K562 (cell line): Measurements from ENCODE around the gene PFKFB2. TPM values are rescaled to one million over a fixed set of nuclear protein-coding genes. Genes with fewer than 3 reads are reported as not detected.

Experiments used
- ATAC-seq: fragments of 200-7000 bp; cut with Tn5 transposase; 3 replicates; pipeline ENCODE4 v1.9.1; 2020; ENCODE audit warnings: moderate library complexity
- BruUV-seq: library from RNA; stranded (reverse); fragments of 400-500 nt; replicated peaks from 2 replicates; lab custom pipeline; 2021; lab: Mats Ljungman, UMichigan
- CTCF ChIA-PET: fragments of 300-600 bp; formaldehyde crosslinking; extraction: SDS; loops from one replicate; lab custom pipeline; 2021; ENCODE audit warnings: low intra/inter-chr PET ratio; lab: Yijun Ruan, JAX
- POLR2A ChIA-PET: fragments of 300-600, 350-650 bp; sonication (Branson Sonifier 250); formaldehyde crosslinking; extraction: SDS; loops from one replicate; lab custom pipeline; 2021; ENCODE audit warnings: antibody characterized with exemption, inconsistent platforms; lab: Yijun Ruan, JAX
- DNase-seq, 4 experiments: peaks; one replicate each; pipeline versions ENCODE4 v3.0.0 to v3.0.0-alpha.2; 2011 to 2018; ENCODE audit warnings: low spot score in 3 of 4, mixed read lengths in 3 of 4; ENCODE audit errors: extremely low read depth in 1 of 4
- FAIRE-seq: peaks from 2 replicates; lab custom pipeline; 2011; peaks lifted over from hg19 to GRCh38; lab: Jason Lieb, UNC
- H2AFZ ChIP-seq: 2 replicates; pipeline ENCODE4 v1.6.0; 2011; ENCODE audit warnings: low read depth, low read length, control low read depth, inconsistent platforms
- H3K27ac ChIP-seq: fragments of 200-600 bp; 3 replicates; pipeline ENCODE4 v1.8.0; 2011; ENCODE audit warnings: low read depth, mild to moderate bottlenecking, control low read depth, inconsistent platforms, low read length, moderate library complexity, mixed read lengths; ENCODE audit errors: extremely low read depth
- H3K27me3 ChIP-seq, 2 experiments: fragments of 300-600 bp in 1 of 2; 2 replicates in 1 of 2; 3 replicates in 1 of 2; pipeline versions ENCODE4 v1.6.0 to v1.8.0; 2011; ENCODE audit warnings: inconsistent platforms in 2 of 2, low read length in 2 of 2, mild to moderate bottlenecking in 1 of 2, mixed read lengths in 1 of 2, moderate library complexity in 1 of 2; ENCODE audit not compliant: control insufficient read depth in 2 of 2, insufficient read depth in 2 of 2
- H3K36me3 ChIP-seq: fragments of 300-600 bp; 3 replicates; pipeline ENCODE4 v1.8.0; 2011; ENCODE audit warnings: mild to moderate bottlenecking, low read length, inconsistent platforms; ENCODE audit not compliant: control insufficient read depth, insufficient read depth
- H3K4me1 ChIP-seq, 2 experiments: fragments of 200-600 bp in 1 of 2; replicated peaks in 1 of 2; 2 replicates in 1 of 2; 3 replicates in 1 of 2; pipeline versions ENCODE4 v1.5.1 to v1.8.0; 2011; ENCODE audit warnings: inconsistent platforms in 2 of 2, low read length in 2 of 2, mild to moderate bottlenecking in 1 of 2, mixed read lengths in 1 of 2, moderate library complexity in 1 of 2; ENCODE audit not compliant: control insufficient read depth in 2 of 2, insufficient read depth in 2 of 2
- H3K4me2 ChIP-seq: 2 replicates; pipeline ENCODE4 v1.6.1; 2011; ENCODE audit warnings: low read length, control low read depth, inconsistent platforms, mixed read lengths; ENCODE audit not compliant: insufficient read depth
- H3K4me3 ChIP-seq: fragments of 200-600 bp; sonication (generic), shearing (Covaris generic); 2 replicates; pipeline ENCODE4 v1.5.1; 2016; ENCODE audit warnings: control low read depth, inconsistent platforms
- H3K79me2 ChIP-seq: fragments of 200-600 bp; 3 replicates; pipeline ENCODE4 v1.8.0; 2011; ENCODE audit warnings: low read length, inconsistent platforms; ENCODE audit not compliant: control insufficient read depth, insufficient read depth
- H3K9ac ChIP-seq, 2 experiments: 2 replicates each; pipeline versions ENCODE4 v1.6.0 to v1.6.1; 2011; ENCODE audit warnings: low read depth in 2 of 2, low read length in 2 of 2, control low read depth in 1 of 2, inconsistent platforms in 1 of 2, mild to moderate bottlenecking in 1 of 2, mixed read lengths in 1 of 2; ENCODE audit not compliant: insufficient read depth in 1 of 2
- H3K9me1 ChIP-seq: one replicate; pipeline ENCODE4 v1.6.0; 2011; ENCODE audit warnings: inconsistent platforms, mild to moderate bottlenecking, low read length, moderate library complexity; ENCODE audit not compliant: control insufficient read depth, insufficient read depth
- H3K9me3 ChIP-seq: replicated peaks from 2 replicates; pipeline ENCODE4 v1.5.1; 2011; ENCODE audit warnings: low read depth, low read length, inconsistent platforms; ENCODE audit not compliant: control insufficient read depth, insufficient read depth
- H4K20me1 ChIP-seq: replicated peaks from 2 replicates; pipeline ENCODE4 v1.6.1; 2011; ENCODE audit warnings: low read length, inconsistent platforms, mixed read lengths; ENCODE audit not compliant: control insufficient read depth, insufficient read depth
- ARID1B ChIP-seq: fragments of 450-650 bp; IDR thresholded peaks from 2 replicates; pipeline ENCODE4 v1.6.1; 2016; ENCODE audit warnings: antibody characterized with exemption, mild to moderate bottlenecking, inconsistent platforms
- CBFA2T3 ChIP-seq: fragments of 450-650 bp; IDR thresholded peaks from 2 replicates; pipeline ENCODE4 v1.6.1; 2017
- EHMT2 ChIP-seq: fragments of 450-650 bp; IDR thresholded peaks from 2 replicates; pipeline ENCODE4 v1.6.1; 2018; ENCODE audit warnings: antibody characterized with exemption
- MTA2 ChIP-seq: fragments of 450-650 bp; IDR thresholded peaks from 2 replicates; pipeline ENCODE4 v1.6.1; 2016; ENCODE audit warnings: low read depth
- NCOR1 ChIP-seq: fragments of 450-650 bp; IDR thresholded peaks from 2 replicates; pipeline ENCODE4 v1.6.1; 2016; ENCODE audit warnings: mild to moderate bottlenecking, moderate library complexity
- TAF15 ChIP-seq: fragments of 200-400 bp; formaldehyde crosslinking; IDR thresholded peaks from 2 replicates; pipeline ENCODE4 v1.6.1; 2017; ENCODE audit warnings: mild to moderate bottlenecking, low read depth, low read length, moderate library complexity
- TAL1 ChIP-seq: fragments of 450-650 bp; IDR thresholded peaks from 2 replicates; pipeline ENCODE4 v1.6.1; 2016; ENCODE audit warnings: mild to moderate bottlenecking
- TCF3 ChIP-seq: sonication (generic); formaldehyde crosslinking; IDR thresholded peaks from 2 replicates; pipeline ENCODE4 v1.4.0; 2020; ENCODE audit warnings: mild to moderate bottlenecking, missing genetic modification reagents
- WGBS: fragments of 100-300 bp; shearing (Covaris generic); methylation state at CpG from one replicate; pipeline ENCODE4 v1.1.6; 2016; ENCODE audit warnings: low coverage, mixed read lengths; ENCODE audit not compliant: insufficient coverage; ENCODE audit errors: missing lambda C conversion rate; 5-methylcytosine and 5-hydroxymethylcytosine counted together
- in situ Hi-C: fragments of 300-500 bp; cut with MboI; formaldehyde crosslinking; loops from 4 replicates; pipeline ENCODE4 v1.15.0; 2018; ENCODE audit warnings: inconsistent platforms, mixed read lengths
- intact Hi-C: fragments of 100-400 bp; cut with micrococcal nuclease; formaldehyde crosslinking; loops from 2 replicates; pipeline ENCODE4 v1.14.2; 2022
- polyA plus RNA-seq, 8 experiments: library from polyadenylated mRNA; depleted of rRNA in 4 of 8; stranded (reverse) in 5 of 8; unstranded in 3 of 8; fragments of >200 nt; fragmentation: Nextera tagmentation in 2 of 8; fragmentation: Illumina TruSeq in 1 of 8; extraction: Ambion mirVana in 2 of 8; extraction: Trizol in 1 of 8; gene quantifications; 2 replicates each; pipeline versions ENCODE4 v1.2.1 to v1.2.3, GENCODE V29; 2011 to 2014; ENCODE audit warnings: inconsistent platforms in 1 of 8, missing spikeins in 1 of 8
- total RNA-seq, 7 experiments: library from RNA; depleted of rRNA in 6 of 7; stranded (reverse); fragments of >200 nt in 6 of 7; fragmentation: Illumina TruSeq in 2 of 7; extraction: Trizol in 2 of 7; gene quantifications; 2 replicates each; pipeline versions ENCODE4 v1.2.1 to v1.2.3, GENCODE V29; 2011 to 2021; ENCODE audit warnings: low replicate concordance in 1 of 7
- TF ChIP-seq, protein P1 (sequence below): fragments of 450-650 bp; IDR thresholded peaks from 2 replicates; pipeline ENCODE4 v1.6.1; 2016
- TF ChIP-seq, protein P2 (sequence below): fragments of 200-600 bp; sonication (generic); IDR thresholded peaks from one replicate; pipeline ENCODE4 v1.6.1; 2012; ENCODE audit warnings: mild to moderate bottlenecking, low read depth, low read length, inconsistent platforms

Gene PFKFB2
- total and polyA plus RNA-seq, 9 of the 15 experiments (the other 6 are each of a cell fraction or from before 2014, with no cell fraction given), result 6.9 to 26.0 (median 16.4) TPM

DNA sequence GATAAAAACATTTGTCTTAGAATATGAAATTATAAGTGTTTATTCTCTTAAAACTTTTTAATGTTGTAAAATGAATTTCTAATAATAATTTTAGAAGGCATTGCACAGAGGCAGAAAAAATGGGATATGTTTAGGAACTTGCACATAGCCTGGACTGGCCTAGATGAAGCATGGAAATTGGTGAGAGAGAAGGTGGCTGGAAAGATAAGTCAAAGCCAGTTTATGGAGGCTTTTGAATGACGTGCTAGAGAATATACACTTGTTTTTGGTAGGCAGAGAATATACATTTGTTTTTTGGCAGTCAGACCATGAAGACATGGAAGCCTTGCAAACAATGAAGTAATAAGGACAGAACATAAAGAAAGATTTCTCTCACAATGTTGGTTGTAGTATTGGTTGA is 48.6 kb downstream of the PFKFB2 start:
- TF ChIP-seq TCF3 (peak; percentile 60), NCOR1 (peak; percentile 9; the same call in 1 of the 2 replicates), ARID1B (peak; percentile 44; the same call in 1 of the 2 replicates), TAF15 (no peak), TAL1 (peak; percentile 30; the same call in 1 of the 2 replicates), EHMT2 (0 out of 2 replicates have a peak, but pooled peaks have one; percentile 57), MTA2 (0 out of 2 replicates have a peak, but pooled peaks have one; percentile 19), CBFA2T3 (0 out of 2 replicates have a peak, but pooled peaks have one; percentile 26)
- TF ChIP-seq, protein P1, sequence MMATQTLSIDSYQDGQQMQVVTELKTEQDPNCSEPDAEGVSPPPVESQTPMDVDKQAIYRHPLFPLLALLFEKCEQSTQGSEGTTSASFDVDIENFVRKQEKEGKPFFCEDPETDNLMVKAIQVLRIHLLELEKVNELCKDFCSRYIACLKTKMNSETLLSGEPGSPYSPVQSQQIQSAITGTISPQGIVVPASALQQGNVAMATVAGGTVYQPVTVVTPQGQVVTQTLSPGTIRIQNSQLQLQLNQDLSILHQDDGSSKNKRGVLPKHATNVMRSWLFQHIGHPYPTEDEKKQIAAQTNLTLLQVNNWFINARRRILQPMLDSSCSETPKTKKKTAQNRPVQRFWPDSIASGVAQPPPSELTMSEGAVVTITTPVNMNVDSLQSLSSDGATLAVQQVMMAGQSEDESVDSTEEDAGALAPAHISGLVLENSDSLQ, result peak; percentile 34
- TF ChIP-seq, protein P2, sequence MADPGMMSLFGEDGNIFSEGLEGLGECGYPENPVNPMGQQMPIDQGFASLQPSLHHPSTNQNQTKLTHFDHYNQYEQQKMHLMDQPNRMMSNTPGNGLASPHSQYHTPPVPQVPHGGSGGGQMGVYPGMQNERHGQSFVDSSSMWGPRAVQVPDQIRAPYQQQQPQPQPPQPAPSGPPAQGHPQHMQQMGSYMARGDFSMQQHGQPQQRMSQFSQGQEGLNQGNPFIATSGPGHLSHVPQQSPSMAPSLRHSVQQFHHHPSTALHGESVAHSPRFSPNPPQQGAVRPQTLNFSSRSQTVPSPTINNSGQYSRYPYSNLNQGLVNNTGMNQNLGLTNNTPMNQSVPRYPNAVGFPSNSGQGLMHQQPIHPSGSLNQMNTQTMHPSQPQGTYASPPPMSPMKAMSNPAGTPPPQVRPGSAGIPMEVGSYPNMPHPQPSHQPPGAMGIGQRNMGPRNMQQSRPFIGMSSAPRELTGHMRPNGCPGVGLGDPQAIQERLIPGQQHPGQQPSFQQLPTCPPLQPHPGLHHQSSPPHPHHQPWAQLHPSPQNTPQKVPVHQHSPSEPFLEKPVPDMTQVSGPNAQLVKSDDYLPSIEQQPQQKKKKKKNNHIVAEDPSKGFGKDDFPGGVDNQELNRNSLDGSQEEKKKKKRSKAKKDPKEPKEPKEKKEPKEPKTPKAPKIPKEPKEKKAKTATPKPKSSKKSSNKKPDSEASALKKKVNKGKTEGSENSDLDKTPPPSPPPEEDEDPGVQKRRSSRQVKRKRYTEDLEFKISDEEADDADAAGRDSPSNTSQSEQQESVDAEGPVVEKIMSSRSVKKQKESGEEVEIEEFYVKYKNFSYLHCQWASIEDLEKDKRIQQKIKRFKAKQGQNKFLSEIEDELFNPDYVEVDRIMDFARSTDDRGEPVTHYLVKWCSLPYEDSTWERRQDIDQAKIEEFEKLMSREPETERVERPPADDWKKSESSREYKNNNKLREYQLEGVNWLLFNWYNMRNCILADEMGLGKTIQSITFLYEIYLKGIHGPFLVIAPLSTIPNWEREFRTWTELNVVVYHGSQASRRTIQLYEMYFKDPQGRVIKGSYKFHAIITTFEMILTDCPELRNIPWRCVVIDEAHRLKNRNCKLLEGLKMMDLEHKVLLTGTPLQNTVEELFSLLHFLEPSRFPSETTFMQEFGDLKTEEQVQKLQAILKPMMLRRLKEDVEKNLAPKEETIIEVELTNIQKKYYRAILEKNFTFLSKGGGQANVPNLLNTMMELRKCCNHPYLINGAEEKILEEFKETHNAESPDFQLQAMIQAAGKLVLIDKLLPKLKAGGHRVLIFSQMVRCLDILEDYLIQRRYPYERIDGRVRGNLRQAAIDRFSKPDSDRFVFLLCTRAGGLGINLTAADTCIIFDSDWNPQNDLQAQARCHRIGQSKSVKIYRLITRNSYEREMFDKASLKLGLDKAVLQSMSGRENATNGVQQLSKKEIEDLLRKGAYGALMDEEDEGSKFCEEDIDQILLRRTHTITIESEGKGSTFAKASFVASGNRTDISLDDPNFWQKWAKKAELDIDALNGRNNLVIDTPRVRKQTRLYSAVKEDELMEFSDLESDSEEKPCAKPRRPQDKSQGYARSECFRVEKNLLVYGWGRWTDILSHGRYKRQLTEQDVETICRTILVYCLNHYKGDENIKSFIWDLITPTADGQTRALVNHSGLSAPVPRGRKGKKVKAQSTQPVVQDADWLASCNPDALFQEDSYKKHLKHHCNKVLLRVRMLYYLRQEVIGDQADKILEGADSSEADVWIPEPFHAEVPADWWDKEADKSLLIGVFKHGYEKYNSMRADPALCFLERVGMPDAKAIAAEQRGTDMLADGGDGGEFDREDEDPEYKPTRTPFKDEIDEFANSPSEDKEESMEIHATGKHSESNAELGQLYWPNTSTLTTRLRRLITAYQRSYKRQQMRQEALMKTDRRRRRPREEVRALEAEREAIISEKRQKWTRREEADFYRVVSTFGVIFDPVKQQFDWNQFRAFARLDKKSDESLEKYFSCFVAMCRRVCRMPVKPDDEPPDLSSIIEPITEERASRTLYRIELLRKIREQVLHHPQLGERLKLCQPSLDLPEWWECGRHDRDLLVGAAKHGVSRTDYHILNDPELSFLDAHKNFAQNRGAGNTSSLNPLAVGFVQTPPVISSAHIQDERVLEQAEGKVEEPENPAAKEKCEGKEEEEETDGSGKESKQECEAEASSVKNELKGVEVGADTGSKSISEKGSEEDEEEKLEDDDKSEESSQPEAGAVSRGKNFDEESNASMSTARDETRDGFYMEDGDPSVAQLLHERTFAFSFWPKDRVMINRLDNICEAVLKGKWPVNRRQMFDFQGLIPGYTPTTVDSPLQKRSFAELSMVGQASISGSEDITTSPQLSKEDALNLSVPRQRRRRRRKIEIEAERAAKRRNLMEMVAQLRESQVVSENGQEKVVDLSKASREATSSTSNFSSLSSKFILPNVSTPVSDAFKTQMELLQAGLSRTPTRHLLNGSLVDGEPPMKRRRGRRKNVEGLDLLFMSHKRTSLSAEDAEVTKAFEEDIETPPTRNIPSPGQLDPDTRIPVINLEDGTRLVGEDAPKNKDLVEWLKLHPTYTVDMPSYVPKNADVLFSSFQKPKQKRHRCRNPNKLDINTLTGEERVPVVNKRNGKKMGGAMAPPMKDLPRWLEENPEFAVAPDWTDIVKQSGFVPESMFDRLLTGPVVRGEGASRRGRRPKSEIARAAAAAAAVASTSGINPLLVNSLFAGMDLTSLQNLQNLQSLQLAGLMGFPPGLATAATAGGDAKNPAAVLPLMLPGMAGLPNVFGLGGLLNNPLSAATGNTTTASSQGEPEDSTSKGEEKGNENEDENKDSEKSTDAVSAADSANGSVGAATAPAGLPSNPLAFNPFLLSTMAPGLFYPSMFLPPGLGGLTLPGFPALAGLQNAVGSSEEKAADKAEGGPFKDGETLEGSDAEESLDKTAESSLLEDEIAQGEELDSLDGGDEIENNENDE, result no peak
- H3K9me1 ChIP-seq, result no peaks in the 10 kb centered on the region
- no peaks in the 10 kb centered on the region for H4K20me1 ChIP-seq
- H3K27ac ChIP-seq, result no peak overlapping the region
- CTCF ChIA-PET, result no interaction called here
- H3K4me2 ChIP-seq, result no peak overlapping the region; the same call in 1 of the 2 replicates
- no peaks in the 10 kb centered on the region for H3K9me3 ChIP-seq
- H3K4me3 ChIP-seq, result no peak overlapping the region
- POLR2A ChIA-PET, result no interaction called here
- H2AFZ ChIP-seq, result peak overlapping the region; percentile 53
- in situ Hi-C loops (no loop called here), intact Hi-C loops (no loop called here)
- H3K9ac ChIP-seq, result no peak overlapping the region
- no peaks in the 10 kb centered on the region for H3K79me2 ChIP-seq
- DNase-seq, result peak in 1 of 4 experiments; percentile 36
- no peaks in the 10 kb centered on the region for H3K36me3 ChIP-seq
- H3K27me3 ChIP-seq, result no peaks in the 10 kb centered on the region
- 0% methylated on average over 1 of the region's 1 CpG for WGBS
- H3K4me1 ChIP-seq, result no peaks in the 10 kb centered on the region; a peak in 1 of 5 replicates
- ATAC-seq, result no peak
- BruUV-seq, result no TSS peak
- FAIRE-seq, result no peak
